Activated CD4-positive, alpha-beta memory T cell treated with anti-CD3 and anti-CD28 coated beads, Interleukin-2, amount 10 ng/mL, durations not matched to agents 7 days and 5 days (primary cell): ENCODE measurements around the gene NBPF14. TPM values are rescaled to one million over a fixed set of nuclear protein-coding genes. Genes with fewer than 3 reads are reported as not detected.
"Not testable (repeated sequence)": the region's sequence is repeated elsewhere in the genome, so short reads cannot be mapped to it uniquely, and the experiment has no call there.

Experiments
- CTCF ChIA-PET: fragments of 350-600 bp; sonication (Branson Sonifier 250); formaldehyde crosslinking; loops from one replicate; lab custom pipeline; 2021; ENCODE audit warnings: antibody characterized with exemption, inconsistent platforms; lab: Charles Lee
- POLR2A ChIA-PET: fragments of 350-600 bp; sonication (Branson Sonifier 250); formaldehyde crosslinking; loops from one replicate; lab custom pipeline; 2021; ENCODE audit warnings: antibody characterized with exemption; lab: Charles Lee
- DNase-seq: peaks from one replicate; pipeline ENCODE4 v3.0.0-alpha.2; 2020
- H3K27ac Mint-ChIP-seq: one replicate; pipeline ENCODE4 v1.8.0; 2021; ENCODE audit warnings: mild to moderate bottlenecking, mixed read lengths
- H3K27me3 Mint-ChIP-seq: one replicate; pipeline ENCODE4 v1.8.0; 2021; ENCODE audit warnings: mixed read lengths
- H3K36me3 Mint-ChIP-seq: one replicate; pipeline ENCODE4 v1.8.0; 2021; ENCODE audit warnings: low read depth, mixed read lengths
- H3K4me1 Mint-ChIP-seq: one replicate; pipeline ENCODE4 v1.8.0; 2021; ENCODE audit warnings: mixed read lengths
- H3K4me3 Mint-ChIP-seq: one replicate; pipeline ENCODE4 v1.8.0; 2021; ENCODE audit warnings: mild to moderate bottlenecking, mixed read lengths
- H3K9me3 Mint-ChIP-seq: one replicate; pipeline ENCODE4 v1.8.0; 2021; ENCODE audit warnings: mixed read lengths
- total RNA-seq, 2 experiments: library from RNA; stranded (reverse); gene quantifications; one replicate each; pipeline ENCODE4 v1.2.3, GENCODE V29; 2021

Gene NBPF14
- total RNA-seq, 2 experiments from 2014 or later = 23.6 to 24.7 TPM

GRCh38 chr1:148522072-148522471 is 73.7 kb downstream of the NBPF14 start:
- peak; percentile 86 for DNase-seq
- CTCF ChIA-PET, H3K36me3 Mint-ChIP-seq, H3K9me3 Mint-ChIP-seq, H3K27me3 Mint-ChIP-seq: not testable (repeated sequence)
- Mint-ChIP-seq H3K4me3 (peak overlapping the region; percentile 77), H3K27ac (peak overlapping the region; percentile 92), H3K4me1 (peaks cover 10% of the 10 kb centered on the region)
- POLR2A ChIA-PET = interaction anchor here (0.6 to 1.8 kb wide), 5 partner anchors 119 to 259 kb away, joined by 3 to 33 read pairs (median 25); no protein-coding TSS in a partner anchor

GRCh38 chr1:148514310-148514709 is 81.5 kb downstream of the NBPF14 start:
- H3K36me3 Mint-ChIP-seq, POLR2A ChIA-PET, CTCF ChIA-PET, H3K9me3 Mint-ChIP-seq, H3K4me3 Mint-ChIP-seq, DNase-seq, H3K27me3 Mint-ChIP-seq: not testable (repeated sequence)
- H3K27ac Mint-ChIP-seq = peak overlapping the region; percentile 47
- H3K4me1 Mint-ChIP-seq = peaks cover 20% of the 10 kb centered on the region

DNA sequence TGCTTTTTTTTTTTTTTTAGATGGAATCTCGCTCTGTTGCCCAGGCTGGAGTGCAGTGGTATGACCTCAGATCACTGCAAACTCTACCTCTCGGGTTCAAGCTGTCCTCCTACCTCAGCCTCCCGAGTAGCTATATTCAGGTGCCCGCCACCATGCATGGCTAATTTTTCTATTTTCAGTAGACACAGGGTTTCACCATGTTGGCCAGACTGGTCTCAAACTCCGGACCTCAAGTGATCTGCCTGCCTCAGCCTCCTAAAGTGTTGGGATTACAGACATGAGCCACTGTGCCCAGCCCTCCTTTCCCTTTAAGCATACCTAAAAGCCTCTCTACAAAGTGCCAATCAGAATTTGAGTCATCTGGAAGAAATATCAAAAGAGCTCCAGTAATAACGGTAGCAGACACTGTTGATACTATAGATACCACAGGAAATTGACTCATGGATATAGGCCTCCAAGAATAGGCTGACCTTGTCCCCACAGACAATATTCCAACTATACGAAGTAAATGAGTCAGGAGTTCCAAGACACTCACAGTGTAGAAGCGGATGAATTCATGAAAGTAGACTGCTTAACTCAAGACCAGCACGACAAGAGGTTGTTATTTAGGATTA is 83.1 kb downstream of the NBPF14 start:
- DNase-seq, POLR2A ChIA-PET, H3K27ac Mint-ChIP-seq, H3K9me3 Mint-ChIP-seq, H3K27me3 Mint-ChIP-seq, CTCF ChIA-PET, H3K36me3 Mint-ChIP-seq, H3K4me3 Mint-ChIP-seq: not testable (repeated sequence)
- peaks cover 20% of the 10 kb centered on the region for H3K4me1 Mint-ChIP-seq

GRCh38 chr1:148493933-148494332 is 101.9 kb downstream of the NBPF14 start:
- H3K27ac Mint-ChIP-seq, CTCF ChIA-PET, H3K27me3 Mint-ChIP-seq, H3K36me3 Mint-ChIP-seq, POLR2A ChIA-PET, H3K9me3 Mint-ChIP-seq, H3K4me3 Mint-ChIP-seq, H3K4me1 Mint-ChIP-seq, DNase-seq: not testable (repeated sequence)

DNA sequence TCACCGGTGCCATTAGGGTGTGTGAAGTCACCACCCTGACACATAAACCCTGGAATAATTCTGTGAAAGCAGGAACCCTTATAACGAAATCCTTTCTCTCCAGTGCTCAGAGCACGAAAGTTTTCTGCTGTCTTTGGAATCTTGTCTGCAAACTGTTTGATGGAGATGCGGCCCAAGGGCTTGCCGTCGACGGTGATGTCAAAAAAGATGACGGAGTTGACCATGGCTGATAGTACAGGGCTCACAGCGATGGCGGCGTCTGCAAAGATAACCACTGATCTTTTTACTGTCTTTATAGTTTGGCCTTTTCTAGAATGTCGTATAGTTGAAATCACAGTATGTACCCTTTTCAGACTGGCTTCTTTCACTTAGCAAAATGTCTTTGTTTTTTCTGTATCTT is 112.8 kb downstream of the NBPF14 start, which contains the start of gene PPIAL4G:
Gene PPIAL4G (minus strand): TSS at position 274 of the 400 bp plus-strand sequence. CDS start 50 bp downstream, at position 224.
- H3K27ac Mint-ChIP-seq, CTCF ChIA-PET, H3K4me1 Mint-ChIP-seq, H3K4me3 Mint-ChIP-seq, POLR2A ChIA-PET, H3K27me3 Mint-ChIP-seq, DNase-seq, H3K36me3 Mint-ChIP-seq, H3K9me3 Mint-ChIP-seq: not testable (repeated sequence)

Other genes starting within 250 kb of the NBPF14 start
- gene PPIAL4G, start 112.7 kb downstream of the NBPF14 start, total RNA-seq = under 1 TPM; 0.45 to 0.86 TPM
- 1 to 10 TPM in 1 of 2 experiments, under 1 TPM in 1; 0.70 to 1.1 TPM for gene NUDT4B, start 152.8 kb upstream of the NBPF14 start, total RNA-seq
- gene PDE4DIP, start 248.4 kb upstream of the NBPF14 start, total RNA-seq = 10 to 100 TPM; 30.8 to 31.3 TPM